Effector CD4-positive, alpha-beta T cell (primary cell): ENCODE results near the gene HSD11B1L.
"Not testable (repeated sequence)": the region's sequence is repeated elsewhere in the genome, so short reads cannot be mapped to it uniquely, and the experiment has no call there.

ENCODE experiments used
- DNase-seq: peaks from one replicate; pipeline ENCODE4 v3.0.0-alpha.2; 2020

The HSD11B1L gene

DNA sequence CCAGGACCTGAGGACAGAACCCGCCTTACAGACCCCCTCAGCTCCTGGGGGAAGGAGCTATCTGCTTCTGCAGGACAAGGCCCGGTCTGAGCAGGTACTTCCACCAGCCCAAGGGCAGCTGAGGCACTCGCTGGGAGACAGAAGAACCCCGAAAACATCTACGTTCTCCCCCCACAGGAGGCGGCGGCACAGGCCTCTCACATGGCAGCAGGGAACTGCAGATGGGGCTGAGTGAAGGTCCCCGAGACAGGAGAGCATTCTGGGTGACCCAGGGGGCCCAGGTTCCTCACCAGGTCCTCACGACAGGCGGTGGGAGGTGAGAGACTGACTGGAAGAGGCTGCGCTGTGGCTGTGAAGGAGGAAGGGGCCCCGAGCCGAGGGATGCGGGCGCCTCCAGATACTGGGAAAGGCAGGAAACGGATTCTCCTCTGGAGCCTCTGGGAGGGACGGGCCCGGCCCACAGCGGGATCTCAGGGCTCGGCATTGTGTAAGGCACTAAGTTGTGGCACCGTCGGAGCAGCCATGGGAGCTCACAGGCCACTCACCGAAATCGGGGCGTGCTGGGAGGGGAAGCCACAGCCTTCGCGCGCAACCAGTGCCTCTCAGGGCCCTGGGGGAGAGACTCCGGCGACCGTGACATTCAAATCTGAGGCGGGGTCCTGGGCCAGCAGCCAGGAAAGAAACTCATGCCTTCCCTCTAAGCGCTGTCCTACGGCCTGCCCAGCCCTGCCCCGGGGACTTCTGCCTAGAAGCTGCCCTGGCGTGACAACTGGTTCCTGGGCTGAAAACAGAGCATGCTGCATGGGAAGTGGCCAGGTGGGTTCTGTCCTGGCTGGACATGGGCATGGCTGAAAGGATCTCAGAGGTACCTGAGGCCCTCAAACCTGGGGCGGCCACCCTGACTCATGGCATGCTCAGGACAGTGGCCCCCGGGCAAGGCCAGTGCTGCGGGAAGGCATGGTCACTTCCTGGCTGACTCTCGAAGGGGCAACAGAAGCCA is 23.3 kb downstream of the HSD11B1L start:
- DNase-seq: no peak

- no peak for DNase-seq
Measured at GRCh38 chr19:5705552-5705951, 24.7 kb downstream of the HSD11B1L start.

DNA sequence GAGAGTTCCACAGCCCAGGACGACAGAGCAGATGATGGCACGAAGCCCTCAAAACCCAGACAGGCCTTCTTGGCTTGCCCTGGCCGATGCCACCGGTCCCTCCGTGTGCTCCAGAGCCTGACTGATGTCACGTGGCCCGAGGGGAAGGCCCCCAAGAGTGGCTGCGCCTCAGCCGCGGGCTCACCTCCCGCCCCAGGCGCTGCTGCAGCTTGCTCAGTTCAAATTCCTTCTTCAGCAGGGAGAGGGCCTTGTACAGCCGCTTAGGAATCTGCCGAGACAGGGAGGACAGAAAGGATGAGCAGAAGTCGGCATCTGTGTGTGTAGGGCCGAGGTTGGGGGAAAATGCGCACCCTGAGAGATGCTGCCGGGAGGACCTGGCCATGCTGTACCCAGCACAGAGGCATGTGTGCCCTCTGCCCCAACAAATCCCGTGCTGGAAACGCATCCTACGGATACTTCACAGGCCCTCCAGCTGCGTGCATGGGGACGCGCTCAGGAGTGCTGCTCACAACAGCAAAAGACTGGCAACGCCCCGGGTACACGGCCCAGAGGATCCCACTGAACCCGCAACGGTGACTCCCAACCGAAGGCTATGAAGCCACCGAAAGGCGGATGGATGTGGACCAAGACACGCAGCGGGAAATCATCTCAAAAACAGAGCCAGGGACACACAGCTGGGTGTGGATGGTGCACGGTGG is 26.2 kb downstream of the HSD11B1L start:
- no peak for DNase-seq

DNA sequence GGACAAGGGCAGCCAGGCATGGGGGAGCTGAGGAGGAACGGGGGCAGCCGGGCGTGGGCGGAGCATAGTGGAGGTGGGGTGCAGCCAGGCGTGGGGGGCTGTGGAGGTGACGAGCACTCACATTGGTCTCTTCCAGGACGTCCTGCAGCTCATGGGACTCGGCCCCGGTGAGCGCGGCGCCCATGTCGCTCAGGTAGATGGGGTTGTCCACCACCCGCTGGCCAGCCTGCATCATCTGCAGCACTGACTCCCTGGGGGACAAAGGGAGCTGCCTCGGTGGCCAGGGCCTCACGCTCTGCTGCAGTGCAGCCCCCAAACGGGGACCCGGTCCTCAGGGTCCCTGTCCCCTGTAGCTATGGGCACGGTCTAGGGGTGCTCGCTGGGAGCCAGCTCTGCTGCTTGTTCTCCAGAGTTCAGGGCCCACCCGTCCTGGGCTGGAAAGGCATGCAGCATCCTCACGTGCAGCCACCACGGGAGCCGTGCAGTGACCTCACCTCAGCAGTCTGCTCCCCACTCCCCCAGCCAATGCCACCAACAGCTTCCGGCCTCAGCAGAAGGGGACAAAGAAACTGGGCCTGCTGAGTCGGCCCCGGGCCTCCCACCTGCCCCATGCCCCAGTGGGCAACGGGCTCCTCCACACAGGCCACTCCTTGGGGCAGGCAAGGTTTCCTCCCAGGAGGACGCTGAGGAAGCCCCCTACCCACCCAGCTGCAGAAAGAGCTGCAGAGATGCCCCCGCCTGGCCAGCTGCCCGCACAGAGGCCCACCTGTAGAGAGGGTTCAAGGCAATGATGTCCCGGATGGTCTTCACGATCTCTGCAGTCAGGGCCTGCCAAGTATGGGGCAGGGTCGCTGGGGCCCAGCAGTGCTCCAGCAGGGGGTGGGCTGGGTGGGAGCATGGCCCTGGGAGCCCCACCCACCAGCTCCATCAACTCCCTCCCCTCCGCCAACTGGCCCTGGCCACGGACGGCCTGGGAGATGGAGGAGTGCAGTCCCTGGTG is 27.0 kb downstream of the HSD11B1L start:
- DNase-seq: no peak

GRCh38 chr19:5711025-5711424 is 30.2 kb downstream of the HSD11B1L start:
- DNase-seq: no peak

- no peak for DNase-seq
Measured at GRCh38 chr19:5711713-5712161, 30.9 kb downstream of the HSD11B1L start.

DNA sequence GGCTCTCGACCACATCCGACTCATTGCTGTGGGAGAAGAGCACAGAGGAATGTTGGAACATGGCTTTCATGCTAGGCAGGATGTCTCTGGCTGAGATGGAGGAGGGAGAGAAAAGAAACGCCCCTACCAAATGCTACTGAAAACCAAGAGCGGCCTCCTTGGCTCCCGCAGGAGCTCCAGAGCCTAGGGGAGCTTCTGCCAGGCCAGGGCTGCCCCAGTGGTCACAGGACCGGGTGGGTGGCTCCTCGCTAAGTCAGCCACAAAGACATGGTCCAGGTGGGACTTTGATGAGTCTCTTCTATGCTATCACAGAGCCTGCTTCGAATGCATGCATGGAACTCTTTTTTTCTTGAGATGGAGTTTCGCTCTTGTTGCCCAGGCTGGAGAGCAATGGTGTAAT is 32.4 kb downstream of the HSD11B1L start:
- no peak for DNase-seq

DNA sequence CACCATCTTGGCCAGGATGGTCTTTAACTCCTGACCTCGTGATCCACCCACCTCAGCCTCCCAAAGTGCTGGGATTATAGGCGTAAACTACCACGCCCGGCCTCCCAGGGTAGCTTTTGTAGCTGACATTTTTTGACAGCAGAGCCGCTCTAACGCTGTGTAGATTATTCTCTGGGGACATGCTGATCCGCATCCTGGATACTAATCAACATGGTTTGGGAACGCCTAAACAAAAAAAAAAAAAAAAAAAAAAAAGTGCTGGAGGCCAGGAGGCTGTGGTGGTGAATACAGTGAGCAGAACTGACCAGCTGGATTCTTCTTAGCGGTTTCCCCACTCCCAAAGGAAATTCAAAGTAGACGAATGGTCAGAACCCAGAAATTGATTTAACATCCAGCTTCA is 34.0 kb downstream of the HSD11B1L start:
- DNase-seq: no peak

- DNase-seq: no peak
Measured at GRCh38 chr19:5717215-5717935, 36.5 kb downstream of the HSD11B1L start.

DNA sequence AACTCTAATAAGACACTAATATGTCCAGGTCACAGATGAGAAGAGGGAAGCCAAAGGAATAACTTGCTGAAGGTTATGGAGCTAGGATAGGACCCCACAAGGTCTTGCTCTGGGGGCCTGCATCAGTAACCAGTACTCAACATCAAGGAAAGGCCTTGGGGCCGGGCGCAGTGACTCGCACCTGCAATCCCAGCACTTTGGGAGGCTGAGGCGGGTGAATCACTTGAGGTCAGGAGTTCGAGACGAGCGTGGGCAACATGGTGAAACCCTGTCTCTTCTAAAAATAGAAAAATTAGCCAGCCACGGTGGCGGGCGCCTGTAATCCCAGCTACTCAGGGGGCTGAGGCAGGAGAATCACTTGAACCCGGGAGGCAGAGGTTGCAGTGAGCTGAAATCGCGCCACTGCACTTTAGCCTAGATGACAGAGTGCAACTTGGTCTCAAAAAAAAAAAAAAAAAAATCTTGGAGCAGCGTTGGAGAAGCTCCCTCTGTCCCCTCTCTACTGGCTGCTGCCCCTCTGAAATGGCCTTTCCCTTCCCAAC is 37.3 kb downstream of the HSD11B1L start:
- no peak for DNase-seq

GRCh38 chr19:5718579-5719273 is 37.9 kb downstream of the HSD11B1L start:
- DNase-seq: no peak

DNA sequence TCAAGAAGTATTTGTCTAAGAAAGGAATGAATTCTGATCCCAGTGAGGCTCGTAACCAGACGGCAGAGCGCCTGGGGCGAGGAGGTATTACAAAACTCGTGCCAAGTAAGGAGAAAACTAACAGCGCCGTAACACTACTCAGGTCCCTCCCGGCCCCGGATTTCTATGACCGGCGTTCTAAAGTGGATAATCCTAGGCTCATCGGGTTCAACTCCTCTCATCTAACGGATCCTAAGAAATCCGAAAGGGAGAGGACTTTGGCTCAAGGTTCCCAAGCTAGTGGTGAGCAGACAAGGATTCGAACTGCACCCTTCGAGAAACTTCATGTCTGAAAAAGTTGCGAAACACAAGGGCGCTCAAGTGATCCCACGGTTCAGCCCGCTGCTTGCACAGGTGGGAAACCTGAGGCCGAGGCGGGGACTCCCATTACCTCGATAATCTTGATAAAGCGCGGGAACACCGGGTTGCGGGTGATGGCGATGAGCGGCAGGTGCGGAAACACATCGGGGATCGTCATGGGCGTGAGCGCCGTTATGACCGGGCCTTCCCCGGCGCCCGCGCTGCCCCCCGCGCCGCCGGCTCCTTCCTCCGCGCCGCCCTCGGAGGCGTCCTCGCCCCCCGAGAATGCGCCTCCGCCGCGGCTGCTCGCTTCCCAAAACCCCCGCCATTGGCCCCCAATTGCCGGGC is 38.6 kb downstream of the HSD11B1L start:
- DNase-seq: peak; percentile 37

DNA sequence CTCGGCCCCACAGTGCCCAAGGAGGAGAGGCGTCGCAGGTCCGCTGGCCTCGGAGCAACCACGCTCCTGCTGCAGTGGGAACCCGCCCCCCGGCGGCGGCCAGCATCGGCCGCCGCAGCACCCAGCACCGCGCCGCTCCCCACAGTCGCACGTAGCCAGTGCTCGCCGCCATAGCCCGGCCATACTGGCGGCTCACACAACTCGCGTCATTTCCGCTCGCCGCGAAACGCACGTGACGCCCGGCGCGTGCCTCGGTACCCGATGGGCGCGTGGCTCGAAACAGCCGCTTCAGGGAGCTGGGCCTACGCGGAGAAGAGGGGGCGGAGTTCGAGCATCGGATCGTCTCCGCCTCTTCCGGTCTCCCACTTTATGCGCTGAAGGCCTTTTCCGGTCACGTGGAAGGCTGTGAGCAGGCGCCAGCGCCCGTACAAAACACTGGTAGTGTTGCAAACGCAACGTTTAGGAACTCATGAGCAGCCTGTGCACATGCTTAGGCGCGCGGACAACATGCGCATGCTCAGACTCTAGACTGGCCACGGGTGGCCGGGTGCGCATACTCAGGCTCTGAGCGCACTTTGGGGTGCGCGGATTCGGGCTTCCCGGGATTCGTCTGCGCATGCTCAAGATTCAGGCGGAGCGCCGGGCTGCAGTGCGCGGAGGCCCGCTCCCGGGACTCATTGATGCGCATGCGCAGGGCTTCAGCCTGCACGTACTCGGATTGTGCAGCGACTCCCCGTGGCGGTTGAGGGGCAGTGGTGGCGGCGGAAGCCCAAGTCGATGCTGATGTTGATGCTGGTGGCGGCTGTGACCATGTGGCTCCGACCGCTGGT is 39.3 kb downstream of the HSD11B1L start, which contains the start of the genes CATSPERD and LONP1:
Gene CATSPERD (plus strand): TSS at position 677 of the 830 bp plus-strand sequence. CDS start 101 bp downstream, at position 778.
Gene LONP1 (minus strand): TSS at position 186 of the 830 bp plus-strand sequence. CDS start 14 bp downstream, at position 172.
- peak; percentile 97 for DNase-seq

- no peak for DNase-seq
Measured at GRCh38 chr19:5727453-5728050, 46.7 kb downstream of the HSD11B1L start.

- not testable (repeated sequence) for DNase-seq
Measured at GRCh38 chr19:5733172-5733571, 52.3 kb downstream of the HSD11B1L start.
